CD14-positive monocyte (primary cell): ENCODE data around the gene TTC28. TPM values are rescaled to one million over a fixed set of nuclear protein-coding genes. Genes with fewer than 3 reads are reported as not detected.

Source experiments
- DNase-seq, 3 donors: peaks; one replicate each; pipeline ENCODE4 v3.0.0-alpha.2; 2011 to 2022
- H2AFZ ChIP-seq: 2 replicates; pipeline ENCODE4 v1.6.0; 2012; ENCODE audit warnings: mild to moderate bottlenecking, low read depth, low read length, inconsistent platforms; ENCODE audit not compliant: insufficient read depth, poor library complexity, severe bottlenecking
- H3K27ac ChIP-seq, 2 donors: 1 replicate in 1 of 2; 2 replicates in 1 of 2; pipeline ENCODE4 v1.5.1; 2012 to 2013; ENCODE audit warnings: low read length in 2 of 2, control low read depth in 1 of 2, inconsistent platforms in 1 of 2, low read depth in 1 of 2, mild to moderate bottlenecking in 1 of 2
- H3K27me3 ChIP-seq, 2 donors: one replicate each; pipeline versions ENCODE4 v1.6.0 to v1.6.1; 2011 to 2013; ENCODE audit warnings: low read length in 2 of 2; ENCODE audit not compliant: control insufficient read depth in 2 of 2, insufficient read depth in 2 of 2
- H3K36me3 ChIP-seq, 2 donors: replicated peaks in 1 of 2; 1 replicate in 1 of 2; 2 replicates in 1 of 2; pipeline versions ENCODE4 v1.5.1 to v1.6.1; 2012 to 2013; ENCODE audit warnings: low read length in 2 of 2, control low read depth in 1 of 2, inconsistent platforms in 1 of 2, mild to moderate bottlenecking in 1 of 2; ENCODE audit not compliant: insufficient read depth in 2 of 2, control insufficient read depth in 1 of 2
- H3K4me1 ChIP-seq, 2 donors: 1 replicate in 1 of 2; 2 replicates in 1 of 2; pipeline versions ENCODE4 v1.5.1 to v1.6.1; 2012 to 2013; ENCODE audit warnings: low read length in 2 of 2, control low read depth in 1 of 2, inconsistent platforms in 1 of 2, mild to moderate bottlenecking in 1 of 2, moderate library complexity in 1 of 2; ENCODE audit not compliant: insufficient read depth in 2 of 2, control insufficient read depth in 1 of 2
- H3K4me2 ChIP-seq: replicated peaks from 2 replicates; pipeline ENCODE3; 2012; ENCODE audit warnings: low read length, moderate library complexity, mild to moderate bottlenecking; ENCODE audit not compliant: poor library complexity, severe bottlenecking; ENCODE audit errors: extremely low read depth
- H3K4me3 ChIP-seq, 3 experiments: fragments of 200-600 bp in 1 of 3; sonication (generic) in 1 of 3; replicated peaks in 1 of 3; 1 replicate in 2 of 3; 2 replicates in 1 of 3; pipeline ENCODE4 v1.5.1; 2011 to 2013; ENCODE audit warnings: low read length in 3 of 3, mild to moderate bottlenecking in 3 of 3, control low read depth in 2 of 3, low read depth in 2 of 3, inconsistent platforms in 1 of 3, moderate library complexity in 1 of 3
- H3K79me2 ChIP-seq: 2 replicates; pipeline ENCODE4 v1.6.0; 2012; ENCODE audit warnings: mild to moderate bottlenecking, control low read depth, inconsistent platforms, low read length, moderate library complexity; ENCODE audit not compliant: insufficient read depth
- H3K9ac ChIP-seq: 2 replicates; pipeline ENCODE4 v1.6.0; 2017; ENCODE audit warnings: low read length, mild to moderate bottlenecking; ENCODE audit not compliant: insufficient read depth, poor library complexity, severe bottlenecking
- H3K9me3 ChIP-seq, 2 donors: replicated peaks in 1 of 2; 1 replicate in 1 of 2; 2 replicates in 1 of 2; pipeline versions ENCODE4 v1.5.1 to v1.6.1; 2012 to 2013; ENCODE audit warnings: low read length in 2 of 2, control low read depth in 1 of 2; ENCODE audit not compliant: control insufficient read depth in 1 of 2, insufficient read depth in 1 of 2
- H4K20me1 ChIP-seq: 2 replicates; pipeline ENCODE4 v1.6.0; 2012; ENCODE audit warnings: mild to moderate bottlenecking, low read length, control low read depth, moderate library complexity; ENCODE audit not compliant: insufficient read depth
- H3K27ac Mint-ChIP-seq, 7 donors: one replicate each; pipeline ENCODE4 v1.8.0; 2020; ENCODE audit warnings: mild to moderate bottlenecking in 7 of 7, mixed read lengths in 7 of 7, moderate library complexity in 6 of 7, inconsistent platforms in 2 of 7
- H3K27me3 Mint-ChIP-seq, 3 donors: one replicate each; pipeline ENCODE4 v1.8.0; 2021 to 2022; ENCODE audit warnings: low read depth in 3 of 3, mild to moderate bottlenecking in 3 of 3, mixed read lengths in 3 of 3, moderate library complexity in 3 of 3, inconsistent platforms in 1 of 3
- H3K36me3 Mint-ChIP-seq, 2 donors: one replicate each; pipeline ENCODE4 v1.8.0; 2020; ENCODE audit warnings: mixed read lengths in 2 of 2, inconsistent platforms in 1 of 2, mild to moderate bottlenecking in 1 of 2
- H3K4me1 Mint-ChIP-seq: one replicate; pipeline ENCODE4 v1.8.0; 2020; ENCODE audit warnings: mild to moderate bottlenecking, mixed read lengths
- H3K4me3 Mint-ChIP-seq, 2 donors: one replicate each; pipeline ENCODE4 v1.8.0; 2020; ENCODE audit warnings: mild to moderate bottlenecking in 2 of 2, mixed read lengths in 2 of 2, moderate library complexity in 1 of 2
- H3K9me3 Mint-ChIP-seq, 7 donors: one replicate each; pipeline ENCODE4 v1.8.0; 2020 to 2022; ENCODE audit warnings: mixed read lengths in 7 of 7, mild to moderate bottlenecking in 6 of 7, moderate library complexity in 6 of 7, inconsistent platforms in 2 of 7
- CTCF ChIP-seq: fragments of 200-600 bp; IDR thresholded peaks from one replicate; pipeline ENCODE4 v1.8.0; 2022; ENCODE audit warnings: antibody characterized with exemption, mild to moderate bottlenecking
- WGBS: methylation state at CpG from one replicate; pipeline ENCODE4 v1.1.5; 2013; ENCODE audit warnings: missing lambda C conversion rate; ENCODE audit not compliant: insufficient coverage; 5-methylcytosine and 5-hydroxymethylcytosine counted together
- intact Hi-C, 2 donors: fragments of 100-400 bp; cut with micrococcal nuclease; formaldehyde crosslinking; loops; one replicate each; pipeline versions ENCODE4 v1.15.0 to v1.15.1; 2023
- polyA plus RNA-seq, 3 donors: library from polyadenylated mRNA; depleted of rRNA in 1 of 3; unstranded in 2 of 3; stranded (reverse) in 1 of 3; fragments of 300-500 nt in 2 of 3; fragments of >200 nt in 1 of 3; fragmentation: Illumina TruSeq in 2 of 3; gene quantifications; 1 replicate in 2 of 3; 2 replicates in 1 of 3; pipeline ENCODE4 v1.2.3, GENCODE V29; 2012 to 2021

TTC28 gene
- polyA plus RNA-seq, 3 donors, result 0.24 to 0.61 TPM; not detected in 1

GRCh38 chr22:27992294-27993165 lies 687.1 kb downstream of the TTC28 start:
- H3K36me3 Mint-ChIP-seq, result no peaks in the 10 kb centered on the region
- H4K20me1 ChIP-seq, result no peaks in the 10 kb centered on the region
- intact Hi-C loops, result no loop called here
- no peaks in the 10 kb centered on the region for H3K36me3 ChIP-seq
- H3K79me2 ChIP-seq, result no peaks in the 10 kb centered on the region
- H3K27me3 ChIP-seq, result no peaks in the 10 kb centered on the region
- no peak overlapping the region for H2AFZ ChIP-seq
- H3K4me2 ChIP-seq, result no peak overlapping the region
- H3K4me3 Mint-ChIP-seq, result no peak overlapping the region
- no peaks in the 10 kb centered on the region for H3K9me3 Mint-ChIP-seq
- H3K4me1 Mint-ChIP-seq, result peaks cover 14% of the 10 kb centered on the region
- no peaks in the 10 kb centered on the region for H3K9me3 ChIP-seq
- DNase-seq, result no peak
- H3K27ac Mint-ChIP-seq, result no peak overlapping the region
- no peak for TF ChIP-seq CTCF
- H3K9ac ChIP-seq, result no peak overlapping the region
- peaks cover 5 to 10% of the 10 kb centered on the region in 2 donors for H3K4me1 ChIP-seq
- H3K27ac ChIP-seq, result no peak overlapping the region
- peaks cover 0 to 1% (median 0%) of the 10 kb centered on the region in 3 donors for H3K27me3 Mint-ChIP-seq
- H3K4me3 ChIP-seq, result no peak overlapping the region
- WGBS, result 93% methylated on average over 20 of the region's 23 CpGs

GRCh38 chr22:27991586-27992293 lies 687.9 kb downstream of the TTC28 start:
- H2AFZ ChIP-seq, result no peak overlapping the region
- Mint-ChIP-seq H3K9me3 (no peaks in the 10 kb centered on the region), H3K4me1 (peaks cover 14% of the 10 kb centered on the region), H3K36me3 (no peaks in the 10 kb centered on the region), H3K27ac (no peak overlapping the region), H3K27me3 (peaks cover 0 to 1% (median 0%) of the 10 kb centered on the region in 3 donors), H3K4me3 (no peak overlapping the region)
- intact Hi-C loops, result no loop called here
- WGBS, result 91% methylated on average over 6 of the region's 7 CpGs
- H3K4me1 ChIP-seq, result peaks cover 5 to 10% of the 10 kb centered on the region in 2 donors
- no peaks in the 10 kb centered on the region for H3K79me2 ChIP-seq
- H4K20me1 ChIP-seq, result no peaks in the 10 kb centered on the region
- H3K9ac ChIP-seq, result no peak overlapping the region
- no peaks in the 10 kb centered on the region for H3K36me3 ChIP-seq
- no peak for DNase-seq
- no peaks in the 10 kb centered on the region for H3K27me3 ChIP-seq
- no peak overlapping the region for H3K4me2 ChIP-seq
- no peaks in the 10 kb centered on the region for H3K9me3 ChIP-seq
- no peak for TF ChIP-seq CTCF
- H3K27ac ChIP-seq, result no peak overlapping the region
- H3K4me3 ChIP-seq, result no peak overlapping the region
